GM20000 (cell line): ENCODE data around the gene OSBPL9.

Experiments used
- DNase-seq: peaks from one replicate; pipeline ENCODE4 v3.0.0; 2012; ENCODE audit warnings: low spot score
- TF ChIP-seq, protein P1 (sequence below): IDR thresholded peaks from 2 replicates; pipeline ENCODE4 v1.5.1; 2012; ENCODE audit warnings: mild to moderate bottlenecking, control low read depth; ENCODE audit errors: extremely low read depth, missing control alignments

OSBPL9 gene, protein sequence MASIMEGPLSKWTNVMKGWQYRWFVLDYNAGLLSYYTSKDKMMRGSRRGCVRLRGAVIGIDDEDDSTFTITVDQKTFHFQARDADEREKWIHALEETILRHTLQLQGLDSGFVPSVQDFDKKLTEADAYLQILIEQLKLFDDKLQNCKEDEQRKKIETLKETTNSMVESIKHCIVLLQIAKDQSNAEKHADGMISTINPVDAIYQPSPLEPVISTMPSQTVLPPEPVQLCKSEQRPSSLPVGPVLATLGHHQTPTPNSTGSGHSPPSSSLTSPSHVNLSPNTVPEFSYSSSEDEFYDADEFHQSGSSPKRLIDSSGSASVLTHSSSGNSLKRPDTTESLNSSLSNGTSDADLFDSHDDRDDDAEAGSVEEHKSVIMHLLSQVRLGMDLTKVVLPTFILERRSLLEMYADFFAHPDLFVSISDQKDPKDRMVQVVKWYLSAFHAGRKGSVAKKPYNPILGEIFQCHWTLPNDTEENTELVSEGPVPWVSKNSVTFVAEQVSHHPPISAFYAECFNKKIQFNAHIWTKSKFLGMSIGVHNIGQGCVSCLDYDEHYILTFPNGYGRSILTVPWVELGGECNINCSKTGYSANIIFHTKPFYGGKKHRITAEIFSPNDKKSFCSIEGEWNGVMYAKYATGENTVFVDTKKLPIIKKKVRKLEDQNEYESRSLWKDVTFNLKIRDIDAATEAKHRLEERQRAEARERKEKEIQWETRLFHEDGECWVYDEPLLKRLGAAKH

DNA sequence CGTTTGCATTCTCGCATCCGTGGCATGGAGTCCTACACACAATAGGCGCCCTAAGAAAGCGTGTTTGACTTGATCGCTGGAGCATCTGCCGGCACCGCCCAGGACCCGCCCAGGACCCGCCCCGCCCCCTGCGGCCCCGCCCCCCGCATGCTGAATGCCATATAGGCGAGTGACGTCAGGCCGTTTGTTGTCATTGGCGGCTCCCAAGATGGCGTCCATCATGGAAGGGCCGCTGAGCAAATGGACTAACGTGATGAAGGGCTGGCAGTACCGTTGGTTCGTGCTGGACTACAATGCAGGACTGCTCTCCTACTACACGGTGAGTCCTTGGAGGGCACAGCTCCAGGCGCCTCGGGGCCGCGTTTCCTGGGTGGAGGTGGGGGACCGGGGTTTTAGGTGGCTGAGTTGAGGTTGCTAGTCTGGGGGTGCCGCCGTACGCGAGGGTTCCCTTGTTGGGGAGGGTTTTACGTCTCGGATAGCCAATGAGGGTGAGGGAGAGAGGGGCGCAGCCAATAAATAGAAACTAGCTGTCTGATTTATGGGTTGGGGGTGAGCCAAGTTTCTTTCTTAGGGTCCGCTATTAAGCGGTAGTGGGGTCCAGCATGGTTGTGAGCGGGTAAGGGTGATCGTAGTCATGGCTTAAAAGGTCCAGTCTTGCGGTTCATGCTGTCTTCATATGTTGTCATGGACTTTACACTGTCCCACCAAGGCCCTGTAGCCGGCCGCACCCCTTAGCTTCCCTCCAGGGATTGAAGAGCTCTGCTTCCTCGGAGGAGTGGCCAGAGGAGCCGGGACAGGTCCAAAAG is at the start of gene OSBPL9:
OSBPL9 (plus strand) TSS at position 190 of the 806 bp plus-strand sequence; CDS start at position 209, 19 bp downstream.
- TF ChIP-seq, protein P1, sequence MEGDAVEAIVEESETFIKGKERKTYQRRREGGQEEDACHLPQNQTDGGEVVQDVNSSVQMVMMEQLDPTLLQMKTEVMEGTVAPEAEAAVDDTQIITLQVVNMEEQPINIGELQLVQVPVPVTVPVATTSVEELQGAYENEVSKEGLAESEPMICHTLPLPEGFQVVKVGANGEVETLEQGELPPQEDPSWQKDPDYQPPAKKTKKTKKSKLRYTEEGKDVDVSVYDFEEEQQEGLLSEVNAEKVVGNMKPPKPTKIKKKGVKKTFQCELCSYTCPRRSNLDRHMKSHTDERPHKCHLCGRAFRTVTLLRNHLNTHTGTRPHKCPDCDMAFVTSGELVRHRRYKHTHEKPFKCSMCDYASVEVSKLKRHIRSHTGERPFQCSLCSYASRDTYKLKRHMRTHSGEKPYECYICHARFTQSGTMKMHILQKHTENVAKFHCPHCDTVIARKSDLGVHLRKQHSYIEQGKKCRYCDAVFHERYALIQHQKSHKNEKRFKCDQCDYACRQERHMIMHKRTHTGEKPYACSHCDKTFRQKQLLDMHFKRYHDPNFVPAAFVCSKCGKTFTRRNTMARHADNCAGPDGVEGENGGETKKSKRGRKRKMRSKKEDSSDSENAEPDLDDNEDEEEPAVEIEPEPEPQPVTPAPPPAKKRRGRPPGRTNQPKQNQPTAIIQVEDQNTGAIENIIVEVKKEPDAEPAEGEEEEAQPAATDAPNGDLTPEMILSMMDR, result no peak
- peak; percentile 93 for DNase-seq

DNA sequence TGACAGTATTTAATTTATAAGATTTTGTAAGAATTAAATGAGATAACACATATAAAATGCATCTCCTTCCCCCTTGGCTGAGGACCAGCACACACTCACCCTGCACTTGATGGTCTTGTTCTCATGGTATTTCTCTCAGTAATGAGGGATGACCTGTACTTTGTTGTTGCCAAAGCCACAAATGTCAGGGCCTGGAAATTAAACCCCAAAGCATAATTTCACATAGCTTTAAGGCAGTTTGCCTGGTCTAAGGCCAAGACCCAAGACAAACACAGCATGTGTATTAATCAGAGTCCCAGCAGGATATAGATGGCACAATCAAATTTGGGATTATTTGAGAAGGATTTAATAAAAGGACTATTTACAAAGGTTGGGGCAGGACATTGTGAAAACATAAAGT is 49.2 kb upstream of the OSBPL9 start:
- TF ChIP-seq, protein P1, result no peak
- DNase-seq, result no peak

DNA sequence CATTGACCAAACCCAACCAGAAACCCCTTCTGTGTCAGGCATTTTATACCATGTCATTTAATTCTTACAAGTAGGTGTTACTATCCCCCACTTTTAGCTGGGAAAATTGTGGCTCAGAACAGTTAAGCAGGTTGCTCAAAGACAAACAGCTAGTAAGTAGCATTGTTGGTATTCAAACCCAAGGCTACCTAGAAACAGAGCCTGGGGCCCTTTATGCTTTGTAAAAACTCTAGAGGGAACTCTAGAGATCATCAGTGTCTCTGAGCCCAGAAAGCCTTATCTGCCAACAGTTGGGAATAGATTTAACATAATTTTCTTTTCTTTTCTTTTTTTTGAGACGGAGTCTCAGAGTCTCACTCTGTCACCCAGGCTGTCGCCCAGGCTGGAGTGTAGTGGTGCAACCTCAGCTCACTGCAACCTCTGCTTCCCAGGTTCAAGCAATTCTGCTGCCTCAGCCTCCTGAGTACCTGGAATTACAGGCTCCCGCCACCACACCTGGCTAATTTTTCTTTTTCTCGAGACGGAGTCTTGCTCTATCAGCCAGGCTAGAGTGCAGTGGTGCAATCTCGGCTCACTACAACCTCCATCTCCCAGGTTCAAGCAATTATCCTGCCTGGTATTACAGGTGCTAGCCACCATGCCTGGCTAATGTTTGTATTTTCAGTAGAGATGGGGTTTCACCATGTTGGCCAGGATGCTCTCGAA is 48.5 kb upstream of the OSBPL9 start:
- no peak for DNase-seq
- TF ChIP-seq, protein P1, result no peak

DNA sequence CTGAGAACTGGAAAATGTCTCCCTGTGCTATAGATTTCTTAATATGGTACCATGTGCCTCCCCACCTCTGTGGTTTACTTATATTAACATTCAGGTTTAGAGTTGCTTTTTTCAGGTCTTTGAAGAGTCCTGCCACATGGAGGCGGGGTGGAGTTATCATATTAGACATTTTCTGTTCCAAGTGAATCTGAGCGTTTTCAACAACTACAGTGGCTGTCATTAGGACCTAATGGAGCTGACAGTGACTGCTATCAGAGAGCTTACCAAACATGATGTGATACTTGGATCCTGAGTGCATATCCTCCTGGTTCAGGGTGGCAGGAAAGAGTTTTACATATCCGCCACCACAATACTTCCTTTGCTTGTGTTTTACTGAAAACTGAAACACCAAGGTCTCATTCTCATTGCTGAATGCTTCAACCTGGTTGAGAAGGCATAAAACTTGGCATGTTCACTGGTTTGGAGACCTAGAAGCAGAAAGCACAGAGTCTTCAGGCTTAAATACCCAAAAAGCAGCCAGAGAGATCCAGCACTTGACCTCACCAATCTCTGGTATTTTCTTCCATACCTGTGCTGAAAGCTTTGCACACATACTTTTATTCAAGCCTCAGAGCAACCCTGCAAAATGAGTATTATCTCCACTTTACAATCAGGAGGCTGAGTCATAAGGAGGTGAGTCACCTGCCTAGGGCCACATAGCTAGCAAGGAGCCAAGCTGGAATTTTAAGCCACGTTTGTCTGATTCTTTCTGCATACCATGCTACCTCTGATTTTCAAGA is 47.4 kb upstream of the OSBPL9 start:
- TF ChIP-seq, protein P1, result no peak
- DNase-seq, result peak; percentile 35

DNA sequence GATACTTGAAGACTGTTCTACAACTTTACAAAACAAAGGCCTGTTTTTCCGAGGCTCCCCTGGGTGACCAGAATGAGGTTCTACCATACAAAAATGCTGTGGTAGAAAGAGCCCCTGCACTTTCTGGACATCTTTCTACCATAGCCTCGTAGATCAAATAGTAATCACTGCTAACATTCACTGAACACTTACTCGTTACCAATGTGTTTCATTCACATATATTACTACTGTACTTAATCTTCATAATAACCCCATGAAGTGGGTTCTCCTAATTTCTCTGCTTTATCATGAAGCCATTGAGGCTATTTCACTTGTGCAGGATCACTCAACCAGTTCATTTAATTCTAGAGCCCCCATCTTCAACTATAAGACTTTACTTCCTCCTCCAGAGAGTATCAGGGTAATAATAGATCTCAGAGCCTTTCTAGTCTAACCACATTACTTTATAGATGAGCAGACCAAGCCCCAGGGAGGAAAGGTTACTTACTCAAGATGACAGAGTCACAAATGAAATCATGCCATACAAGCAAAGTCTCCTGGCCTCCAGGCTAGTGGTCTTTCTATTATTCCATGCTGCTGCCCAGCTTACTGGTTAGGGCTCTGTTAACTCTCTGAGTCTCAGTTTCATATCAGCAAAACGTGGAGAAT is 46.7 kb upstream of the OSBPL9 start:
- TF ChIP-seq, protein P1, result no peak
- peak; percentile 31 for DNase-seq

DNA sequence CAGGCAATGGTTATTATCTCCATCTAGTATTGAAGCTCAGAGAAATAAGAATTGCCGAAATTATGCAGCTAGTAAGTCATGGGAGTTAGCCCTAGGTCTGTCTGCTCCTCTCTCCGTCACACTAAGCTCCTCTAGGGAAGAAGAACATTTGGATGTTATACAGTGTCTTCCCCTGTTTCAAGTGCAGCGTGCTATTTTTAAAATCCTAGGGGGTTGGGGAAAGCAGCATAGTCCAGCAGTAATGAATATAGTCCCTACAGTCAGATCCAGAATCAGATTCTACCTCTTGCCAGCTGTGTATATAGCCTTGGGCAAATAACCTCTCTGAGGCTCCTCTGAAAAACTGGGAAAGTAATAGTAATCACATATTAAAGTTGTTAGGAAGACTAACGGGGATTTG is 44.5 kb upstream of the OSBPL9 start:
- DNase-seq, result no peak
- TF ChIP-seq, protein P1, result no peak
